SH-SY5Y (cell line): ENCODE results near the gene B4GALT7.

Experiments
- GATA2 ChIP-seq: IDR thresholded peaks from 2 replicates; pipeline ENCODE4 v1.6.1; 2011; ENCODE audit warnings: mild to moderate bottlenecking, low read depth, low read length
- GATA3 ChIP-seq: IDR thresholded peaks from 2 replicates; pipeline ENCODE4 v1.6.1; 2011; ENCODE audit warnings: low read depth, mild to moderate bottlenecking, low read length, moderate library complexity

GRCh38 chr5:177607452-177608192 lies 7.7 kb downstream of the B4GALT7 start:
- no peak for TF ChIP-seq GATA3
- TF ChIP-seq GATA2 = no peak
